GM23338 (cell line): ENCODE measurements around the gene HACD1. TPM values are rescaled to one million over a fixed set of nuclear protein-coding genes. Genes with fewer than 3 reads are reported as not detected.

Experiments
- ATAC-seq: fragments of 200-7000 bp; cut with Tn5 transposase; 3 replicates; pipeline ENCODE4 v1.9.1; 2020
- DNase-seq: peaks from one replicate; pipeline ENCODE4 v3.0.0-alpha.2; 2015; ENCODE audit warnings: low spot score
- H2AFZ ChIP-seq: fragments of 200-600 bp; sonication (generic); 2 replicates; pipeline ENCODE4 v1.8.0; 2016; ENCODE audit warnings: antibody characterized with exemption, mild to moderate bottlenecking, moderate library complexity
- H3F3A ChIP-seq: fragments of 200-600 bp; sonication (generic); replicated peaks from 2 replicates; pipeline ENCODE4 v1.8.0; 2017; ENCODE audit warnings: antibody characterized with exemption, mixed run types, low read depth
- H3K27ac ChIP-seq: fragments of 200-600 bp; sonication (generic); 2 replicates; pipeline ENCODE4 v1.6.1; 2016; ENCODE audit warnings: low read depth
- H3K27me3 ChIP-seq: fragments of 200-600 bp; sonication (generic); 2 replicates; pipeline ENCODE4 v1.8.0; 2016; ENCODE audit warnings: mild to moderate bottlenecking, mixed run types, moderate library complexity; ENCODE audit not compliant: insufficient read depth
- H3K36me3 ChIP-seq: fragments of 200-600 bp; sonication (generic); 2 replicates; pipeline ENCODE4 v1.8.0; 2016; ENCODE audit warnings: mild to moderate bottlenecking; ENCODE audit not compliant: insufficient read depth
- H3K4me1 ChIP-seq: fragments of 200-600 bp; sonication (generic); 2 replicates; pipeline ENCODE4 v1.8.0; 2016; ENCODE audit warnings: mild to moderate bottlenecking, moderate library complexity; ENCODE audit not compliant: insufficient read depth
- H3K4me2 ChIP-seq: fragments of 200-600 bp; sonication (generic); 2 replicates; pipeline ENCODE4 v1.7.1; 2017; ENCODE audit warnings: mixed run types
- H3K4me3 ChIP-seq: fragments of 200-600 bp; sonication (generic); 2 replicates; pipeline ENCODE4 v1.6.1; 2016; ENCODE audit warnings: mixed run types
- H3K79me2 ChIP-seq: fragments of 200-600 bp; sonication (generic); replicated peaks from 2 replicates; pipeline ENCODE4 v1.8.0; 2017; ENCODE audit warnings: mild to moderate bottlenecking; ENCODE audit not compliant: insufficient read depth
- H3K9me2 ChIP-seq: fragments of 200-600 bp; sonication (generic); 2 replicates; pipeline ENCODE4 v1.8.0; 2017; ENCODE audit not compliant: insufficient read depth
- H4K20me1 ChIP-seq: fragments of 200-600 bp; sonication (generic); replicated peaks from 2 replicates; pipeline ENCODE4 v1.8.0; 2017; ENCODE audit warnings: mild to moderate bottlenecking; ENCODE audit not compliant: insufficient read depth
- H3K27ac Mint-ChIP-seq: 2 replicates; pipeline ENCODE4 v1.8.0; 2020; ENCODE audit warnings: inconsistent platforms, mild to moderate bottlenecking, moderate library complexity, mixed read lengths
- H3K27me3 Mint-ChIP-seq: 3 replicates; pipeline ENCODE4 v1.8.0; 2022; ENCODE audit warnings: low read depth, mild to moderate bottlenecking, moderate library complexity, mixed read lengths, inconsistent platforms; ENCODE audit not compliant: insufficient read depth, poor library complexity
- H3K36me3 Mint-ChIP-seq: 3 replicates; pipeline ENCODE4 v1.8.0; 2021; ENCODE audit warnings: low read depth, mild to moderate bottlenecking, inconsistent platforms, moderate library complexity, mixed read lengths
- H3K4me1 Mint-ChIP-seq: 3 replicates; pipeline ENCODE4 v1.8.0; 2020; ENCODE audit warnings: mild to moderate bottlenecking, inconsistent platforms, mixed read lengths
- H3K4me3 Mint-ChIP-seq: 3 replicates; pipeline ENCODE4 v1.8.0; 2021; ENCODE audit warnings: moderate library complexity, mild to moderate bottlenecking, inconsistent platforms, mixed read lengths
- H3K9me3 Mint-ChIP-seq: 3 replicates; pipeline ENCODE4 v1.8.0; 2020; ENCODE audit warnings: moderate library complexity, mild to moderate bottlenecking, inconsistent platforms, mixed read lengths
- CREB1 ChIP-seq: fragments of 250-450 bp; sonication (Bioruptor Pico); IDR thresholded peaks from 2 replicates; pipeline ENCODE4 v1.5.0; 2020; ENCODE audit warnings: low read depth, mild to moderate bottlenecking, moderate library complexity
- ETS1 ChIP-seq: IDR thresholded peaks from 2 replicates; pipeline ENCODE4 v1.6.1; 2016; ENCODE audit warnings: antibody characterized with exemption
- EZH2 ChIP-seq: fragments of 200-600 bp; sonication (generic); IDR thresholded peaks from one replicate; pipeline ENCODE4 v1.8.0; 2017; ENCODE audit warnings: antibody characterized with exemption, mild to moderate bottlenecking, low read depth; ENCODE audit not compliant: unreplicated experiment
- JUNB ChIP-seq: IDR thresholded peaks from one replicate; pipeline ENCODE4 v1.6.1; 2016; ENCODE audit warnings: antibody characterized with exemption; ENCODE audit not compliant: unreplicated experiment
- NANOG ChIP-seq: IDR thresholded peaks from 2 replicates; pipeline ENCODE4 v1.6.1; 2016; ENCODE audit warnings: antibody characterized with exemption, borderline replicate concordance
- POLR2AphosphoS5 ChIP-seq: IDR thresholded peaks from 2 replicates; pipeline ENCODE4 v1.6.1; 2016; ENCODE audit warnings: antibody characterized with exemption, low read depth
- REST ChIP-seq: IDR thresholded peaks from one replicate; pipeline ENCODE4 v1.6.1; 2018; ENCODE audit warnings: antibody characterized with exemption; ENCODE audit not compliant: unreplicated experiment
- STAT1 ChIP-seq: IDR thresholded peaks from one replicate; pipeline ENCODE4 v1.6.1; 2016; ENCODE audit warnings: antibody characterized with exemption; ENCODE audit not compliant: unreplicated experiment
- ZNF114 ChIP-seq: fragments of 250-450 bp; sonication (Bioruptor Pico); IDR thresholded peaks from 2 replicates; pipeline ENCODE4 v1.5.0; 2020; ENCODE audit warnings: mild to moderate bottlenecking, moderate library complexity
- ZNF331 ChIP-seq: fragments of 250-450 bp; sonication (Bioruptor Pico); IDR thresholded peaks from 2 replicates; pipeline ENCODE4 v1.5.0; 2020; ENCODE audit warnings: low read depth, mild to moderate bottlenecking, moderate library complexity
- polyA plus RNA-seq: library from polyadenylated mRNA; unstranded; fragments of >200 nt; fragmentation: Nextera tagmentation; extraction: Ambion mirVana; gene quantifications from 2 replicates; pipeline ENCODE4 v1.2.1, GENCODE V29; 2016
- total RNA-seq: library from RNA; depleted of rRNA; stranded (reverse); fragments of >200 nt; shearing (Covaris generic); gene quantifications from 2 replicates; pipeline ENCODE4 v1.2.3, GENCODE V29; 2014
- TF ChIP-seq, protein P1 (sequence below), 2 experiments: fragments of 200-600 bp in 1 of 2; sonication (generic) in 1 of 2; conservative IDR thresholded peaks; 2 replicates each; pipeline versions ENCODE4 v1.5.1 to v1.6.1; 2016 to 2017; ENCODE audit warnings: antibody characterized with exemption in 2 of 2, low read depth in 2 of 2, mild to moderate bottlenecking in 2 of 2, moderate library complexity in 1 of 2

HACD1 gene
- total and polyA plus RNA-seq, 2 experiments from 2014 or later, result 32.2 to 66.2 TPM

GRCh38 chr10:17649052-17649451 is 31.9 kb upstream of the HACD1 start (continued):
- no peak for TF ChIP-seq ZNF331 (CRISPR knock-in tag)

GRCh38 chr10:17648243-17649035 is 31.3 kb upstream of the HACD1 start:
- Mint-ChIP-seq H3K36me3 (peaks cover 21% of the 10 kb centered on the region), H3K27ac (no peak overlapping the region), H3K4me3 (no peak overlapping the region), H3K9me3 (peaks cover 9% of the 10 kb centered on the region), H3K27me3 (peaks cover 9% of the 10 kb centered on the region), H3K4me1 (peaks cover 31% of the 10 kb centered on the region)
- TF ChIP-seq POLR2AphosphoS5 (no peak), ETS1 (no peak), EZH2 (no peak), ZNF114 (CRISPR knock-in tag) (no peak), REST (no peak), JUNB (no peak), STAT1 (no peak), NANOG (no peak), CREB1 (no peak)
- TF ChIP-seq, protein P1, sequence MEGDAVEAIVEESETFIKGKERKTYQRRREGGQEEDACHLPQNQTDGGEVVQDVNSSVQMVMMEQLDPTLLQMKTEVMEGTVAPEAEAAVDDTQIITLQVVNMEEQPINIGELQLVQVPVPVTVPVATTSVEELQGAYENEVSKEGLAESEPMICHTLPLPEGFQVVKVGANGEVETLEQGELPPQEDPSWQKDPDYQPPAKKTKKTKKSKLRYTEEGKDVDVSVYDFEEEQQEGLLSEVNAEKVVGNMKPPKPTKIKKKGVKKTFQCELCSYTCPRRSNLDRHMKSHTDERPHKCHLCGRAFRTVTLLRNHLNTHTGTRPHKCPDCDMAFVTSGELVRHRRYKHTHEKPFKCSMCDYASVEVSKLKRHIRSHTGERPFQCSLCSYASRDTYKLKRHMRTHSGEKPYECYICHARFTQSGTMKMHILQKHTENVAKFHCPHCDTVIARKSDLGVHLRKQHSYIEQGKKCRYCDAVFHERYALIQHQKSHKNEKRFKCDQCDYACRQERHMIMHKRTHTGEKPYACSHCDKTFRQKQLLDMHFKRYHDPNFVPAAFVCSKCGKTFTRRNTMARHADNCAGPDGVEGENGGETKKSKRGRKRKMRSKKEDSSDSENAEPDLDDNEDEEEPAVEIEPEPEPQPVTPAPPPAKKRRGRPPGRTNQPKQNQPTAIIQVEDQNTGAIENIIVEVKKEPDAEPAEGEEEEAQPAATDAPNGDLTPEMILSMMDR (conservative IDR thresholded peaks at IDR 0.05; ENCODE audit: low read depth in 2 of 2), result no peak
- Histone ChIP-seq H3K36me3 (peaks cover 3% of the 10 kb centered on the region; the same call in 1 of the 2 replicates), H3K9me2 (no peaks in the 10 kb centered on the region), H3K4me2 (no peak overlapping the region), H3K79me2 (peaks cover 93% of the 10 kb centered on the region), H3K27ac (no peak overlapping the region), H2AFZ (no peak overlapping the region), H3K4me1 (peaks cover 37% of the 10 kb centered on the region), H4K20me1 (no peaks in the 10 kb centered on the region), H3F3A (no peaks in the 10 kb centered on the region; the same call in 1 of the 2 replicates), H3K27me3 (no peaks in the 10 kb centered on the region), H3K4me3 (no peak overlapping the region)
- ATAC-seq (no peak), DNase-seq (no peak)
